Osteocyte (in vitro differentiated cells): ENCODE data around the gene SLC38A3. TPM values are rescaled to one million over a fixed set of nuclear protein-coding genes. Genes with fewer than 3 reads are reported as not detected.

Experiments used
- DNase-seq: peaks from one replicate; pipeline ENCODE4 v3.0.0; 2021; ENCODE audit warnings: mixed read lengths; ENCODE audit not compliant: unreplicated experiment; ENCODE audit errors: extremely low spot score
- H3K27ac Mint-ChIP-seq: one replicate; pipeline ENCODE4 v1.8.0; 2021; ENCODE audit warnings: mild to moderate bottlenecking, mixed read lengths; ENCODE audit not compliant: unreplicated experiment
- H3K27me3 Mint-ChIP-seq: one replicate; pipeline ENCODE4 v1.8.0; 2021; ENCODE audit warnings: mixed read lengths; ENCODE audit not compliant: unreplicated experiment
- H3K36me3 Mint-ChIP-seq: one replicate; pipeline ENCODE4 v1.8.0; 2021; ENCODE audit warnings: mixed read lengths; ENCODE audit not compliant: unreplicated experiment
- H3K4me1 Mint-ChIP-seq: one replicate; pipeline ENCODE4 v1.8.0; 2021; ENCODE audit warnings: mixed read lengths; ENCODE audit not compliant: unreplicated experiment
- H3K4me3 Mint-ChIP-seq: one replicate; pipeline ENCODE4 v1.8.0; 2021; ENCODE audit warnings: mild to moderate bottlenecking, moderate library complexity, mixed read lengths; ENCODE audit not compliant: unreplicated experiment
- H3K9me3 Mint-ChIP-seq: one replicate; pipeline ENCODE4 v1.8.0; 2021; ENCODE audit warnings: mixed read lengths; ENCODE audit not compliant: unreplicated experiment
- total RNA-seq: library from RNA; stranded (reverse); gene quantifications from 2 replicates; pipeline ENCODE4 v1.2.1, GENCODE V29; 2021
- TF ChIP-seq, protein P1 (sequence below): fragments of 200-600 bp; sonication (generic); IDR thresholded peaks from 2 replicates; pipeline ENCODE4 v1.5.0; 2021; ENCODE audit warnings: antibody characterized with exemption, mild to moderate bottlenecking, moderate library complexity

Gene SLC38A3
- total RNA-seq, 1 donor from 2014 or later = 3.9 TPM

DNA sequence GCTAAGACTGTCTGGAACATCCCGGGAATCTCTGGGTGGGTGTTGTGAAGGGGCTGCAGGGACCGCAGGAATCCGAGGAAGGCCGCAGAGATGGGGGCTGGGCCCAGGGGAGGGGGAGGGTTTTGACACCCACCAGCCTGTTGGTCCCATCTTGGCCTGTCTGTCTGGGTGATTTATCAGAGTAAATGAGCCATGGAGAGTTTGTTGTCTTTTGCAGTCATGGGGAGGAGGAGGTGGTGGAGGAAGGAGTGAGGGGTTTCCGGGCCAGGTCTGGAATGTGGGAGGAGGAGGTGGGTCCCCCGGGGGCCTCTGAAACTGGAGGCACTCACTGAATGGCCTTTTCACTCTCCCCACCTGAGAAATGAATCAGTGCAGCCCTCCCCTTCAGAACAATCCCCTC, 38.5 kb upstream of the SLC38A3 start:
- H3K4me3 Mint-ChIP-seq = no peak overlapping the region
- DNase-seq = no peak
- H3K27ac Mint-ChIP-seq = peak overlapping the region; percentile 68
- H3K27me3 Mint-ChIP-seq = no peaks in the 10 kb centered on the region
- TF ChIP-seq, protein P1, sequence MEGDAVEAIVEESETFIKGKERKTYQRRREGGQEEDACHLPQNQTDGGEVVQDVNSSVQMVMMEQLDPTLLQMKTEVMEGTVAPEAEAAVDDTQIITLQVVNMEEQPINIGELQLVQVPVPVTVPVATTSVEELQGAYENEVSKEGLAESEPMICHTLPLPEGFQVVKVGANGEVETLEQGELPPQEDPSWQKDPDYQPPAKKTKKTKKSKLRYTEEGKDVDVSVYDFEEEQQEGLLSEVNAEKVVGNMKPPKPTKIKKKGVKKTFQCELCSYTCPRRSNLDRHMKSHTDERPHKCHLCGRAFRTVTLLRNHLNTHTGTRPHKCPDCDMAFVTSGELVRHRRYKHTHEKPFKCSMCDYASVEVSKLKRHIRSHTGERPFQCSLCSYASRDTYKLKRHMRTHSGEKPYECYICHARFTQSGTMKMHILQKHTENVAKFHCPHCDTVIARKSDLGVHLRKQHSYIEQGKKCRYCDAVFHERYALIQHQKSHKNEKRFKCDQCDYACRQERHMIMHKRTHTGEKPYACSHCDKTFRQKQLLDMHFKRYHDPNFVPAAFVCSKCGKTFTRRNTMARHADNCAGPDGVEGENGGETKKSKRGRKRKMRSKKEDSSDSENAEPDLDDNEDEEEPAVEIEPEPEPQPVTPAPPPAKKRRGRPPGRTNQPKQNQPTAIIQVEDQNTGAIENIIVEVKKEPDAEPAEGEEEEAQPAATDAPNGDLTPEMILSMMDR = no peak
- no peaks in the 10 kb centered on the region for H3K9me3 Mint-ChIP-seq
- peaks cover 50% of the 10 kb centered on the region for H3K4me1 Mint-ChIP-seq
- H3K36me3 Mint-ChIP-seq = no peaks in the 10 kb centered on the region

DNA sequence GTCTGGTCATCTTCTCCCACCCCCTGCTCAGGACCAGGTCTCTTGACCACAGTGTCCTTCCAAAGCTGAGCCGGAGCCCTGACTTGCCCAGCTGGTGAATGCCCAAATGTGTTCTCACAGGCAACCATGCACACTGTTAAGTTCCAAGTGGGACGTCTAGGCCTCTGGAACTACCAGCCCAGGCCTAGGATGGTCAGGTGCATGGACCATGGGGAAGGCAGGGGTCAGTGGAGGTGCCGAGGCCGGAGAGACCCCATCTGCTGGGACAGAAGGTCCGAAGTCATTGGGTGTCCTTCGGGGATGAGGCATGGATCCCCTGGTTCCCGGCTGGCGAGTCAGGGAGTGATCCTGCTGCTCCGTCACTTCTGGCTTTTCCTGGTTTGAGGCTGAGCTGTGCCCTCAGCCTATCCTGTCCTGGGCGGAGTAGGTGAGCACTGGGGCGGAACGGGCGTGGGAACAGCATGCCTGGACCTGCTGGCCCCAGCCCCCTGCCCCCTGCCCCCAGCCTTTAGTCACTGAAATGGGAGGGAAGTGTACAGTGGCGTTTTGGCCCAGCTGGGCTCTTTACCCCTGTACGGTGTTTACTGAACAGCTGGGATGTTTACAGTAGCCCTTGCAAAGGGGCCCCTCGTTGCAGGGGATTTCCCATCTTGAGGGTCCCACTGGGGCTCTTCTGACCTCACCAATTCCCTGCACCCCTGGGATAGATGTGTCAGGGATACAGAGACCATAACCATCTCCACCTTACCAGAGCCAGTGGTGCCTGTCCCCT, 37.8 kb upstream of the SLC38A3 start:
- H3K4me1 Mint-ChIP-seq = peaks cover 50% of the 10 kb centered on the region
- no peaks in the 10 kb centered on the region for H3K9me3 Mint-ChIP-seq
- H3K36me3 Mint-ChIP-seq = no peaks in the 10 kb centered on the region
- H3K27ac Mint-ChIP-seq = peak overlapping the region; percentile 68
- no peak for DNase-seq
- H3K27me3 Mint-ChIP-seq = no peaks in the 10 kb centered on the region
- TF ChIP-seq, protein P1 = no peak
- H3K4me3 Mint-ChIP-seq = no peak overlapping the region

DNA sequence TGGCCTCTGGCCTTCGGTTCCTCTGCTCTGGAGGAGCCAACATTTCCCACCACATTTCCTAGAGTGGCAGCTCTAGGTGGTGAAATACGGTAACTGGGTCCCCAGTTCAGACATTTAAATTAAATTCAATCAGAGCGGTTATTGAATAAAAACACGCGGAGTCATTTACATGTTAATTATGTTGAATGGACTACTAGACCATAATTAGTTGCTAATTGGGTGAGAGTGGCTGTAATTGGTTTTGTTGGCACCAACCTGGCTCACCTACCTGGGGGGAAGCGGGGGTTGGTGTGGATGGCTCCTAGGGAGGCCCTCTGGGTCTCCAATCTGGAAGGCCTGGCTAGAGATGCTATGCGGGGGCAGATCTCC, 37.2 kb upstream of the SLC38A3 start:
- TF ChIP-seq, protein P1 = no peak
- no peaks in the 10 kb centered on the region for H3K9me3 Mint-ChIP-seq
- H3K36me3 Mint-ChIP-seq = no peaks in the 10 kb centered on the region
- no peaks in the 10 kb centered on the region for H3K27me3 Mint-ChIP-seq
- H3K4me3 Mint-ChIP-seq = no peak overlapping the region
- no peak for DNase-seq
- H3K27ac Mint-ChIP-seq = no peak overlapping the region
- peaks cover 46% of the 10 kb centered on the region for H3K4me1 Mint-ChIP-seq

DNA sequence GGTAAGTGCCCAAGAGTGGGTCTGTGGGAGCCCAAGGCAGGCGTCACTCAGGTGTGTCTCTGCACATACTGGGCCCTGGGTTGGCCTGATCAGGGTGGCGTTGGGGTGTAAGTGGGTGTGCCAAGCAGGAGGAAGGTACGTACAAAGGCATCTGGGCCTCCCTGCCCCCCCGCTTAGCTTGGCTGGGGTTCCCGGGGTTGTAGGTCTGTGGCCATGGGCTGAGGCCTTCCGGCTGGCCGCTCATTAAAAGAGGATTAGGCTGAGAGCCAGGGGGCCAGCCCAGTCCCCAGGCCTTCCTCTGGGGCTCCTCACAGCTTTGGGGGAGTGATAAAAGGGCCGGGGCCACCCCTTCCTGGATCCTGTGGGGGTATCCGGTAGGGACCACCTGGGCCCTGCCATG, 36.7 kb upstream of the SLC38A3 start:
- DNase-seq = no peak
- no peaks in the 10 kb centered on the region for H3K27me3 Mint-ChIP-seq
- peaks cover 43% of the 10 kb centered on the region for H3K4me1 Mint-ChIP-seq
- H3K4me3 Mint-ChIP-seq = no peak overlapping the region
- no peaks in the 10 kb centered on the region for H3K9me3 Mint-ChIP-seq
- TF ChIP-seq, protein P1 = no peak
- H3K27ac Mint-ChIP-seq = no peak overlapping the region
- H3K36me3 Mint-ChIP-seq = no peaks in the 10 kb centered on the region

DNA sequence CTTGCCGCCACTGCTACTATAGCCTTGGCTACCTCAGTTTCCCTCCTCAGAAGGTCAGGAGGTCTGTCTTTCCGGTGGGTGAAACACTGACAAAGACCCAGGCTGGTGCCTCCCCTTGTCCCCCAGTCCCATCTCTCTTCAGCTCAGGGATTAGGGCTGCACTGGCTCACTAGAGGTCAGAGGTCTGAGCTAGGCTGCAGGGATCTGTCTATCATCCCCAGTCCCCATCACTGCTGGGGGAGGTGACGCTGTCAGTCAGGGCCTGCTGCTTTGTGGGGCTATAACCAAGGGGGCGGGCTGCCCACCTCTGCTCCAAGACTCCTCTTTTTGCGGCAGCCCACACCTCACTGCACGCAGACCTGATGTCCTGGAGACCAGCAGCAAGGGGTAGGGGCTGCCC, 36.3 kb upstream of the SLC38A3 start:
- Mint-ChIP-seq H3K4me1 (peaks cover 39% of the 10 kb centered on the region), H3K4me3 (no peak overlapping the region), H3K27me3 (no peaks in the 10 kb centered on the region), H3K9me3 (no peaks in the 10 kb centered on the region), H3K36me3 (no peaks in the 10 kb centered on the region), H3K27ac (no peak overlapping the region)
- TF ChIP-seq, protein P1 = no peak
- no peak for DNase-seq
